Mesothelial cell of epicardium (in vitro differentiated cells): ENCODE measurements around the gene MIDN. TPM values are rescaled to one million over a fixed set of nuclear protein-coding genes. Genes with fewer than 3 reads are reported as not detected.

Experiments used
- DNase-seq, 2 experiments: peaks; one replicate each; pipeline ENCODE4 v3.0.0; 2021; ENCODE audit warnings: low spot score in 2 of 2; ENCODE audit not compliant: unreplicated experiment in 2 of 2
- H3K27ac Mint-ChIP-seq: 2 replicates; pipeline ENCODE4 v1.8.0; 2021; ENCODE audit warnings: mixed read lengths
- H3K27me3 Mint-ChIP-seq: 2 replicates; pipeline ENCODE4 v1.8.0; 2021; ENCODE audit warnings: low read depth, mixed read lengths
- H3K36me3 Mint-ChIP-seq: 2 replicates; pipeline ENCODE4 v1.8.0; 2021; ENCODE audit warnings: mixed read lengths
- H3K4me1 Mint-ChIP-seq: 2 replicates; pipeline ENCODE4 v1.8.0; 2021; ENCODE audit warnings: mixed read lengths
- H3K4me3 Mint-ChIP-seq: 2 replicates; pipeline ENCODE4 v1.8.0; 2021; ENCODE audit warnings: mild to moderate bottlenecking, moderate library complexity, mixed read lengths
- H3K9me3 Mint-ChIP-seq: 2 replicates; pipeline ENCODE4 v1.8.0; 2021; ENCODE audit warnings: mixed read lengths
- total RNA-seq: library from RNA; stranded (reverse); gene quantifications from 3 replicates; pipeline ENCODE4 v1.2.1, GENCODE V29; 2021
- TF ChIP-seq, protein P1 (sequence below): fragments of 200-600 bp; sonication (generic); IDR thresholded peaks from one replicate; pipeline ENCODE4 v1.5.0; 2021; ENCODE audit warnings: antibody characterized with exemption; ENCODE audit not compliant: unreplicated experiment

The MIDN gene
- total RNA-seq, 1 donor from 2014 or later: 177 TPM

DNA sequence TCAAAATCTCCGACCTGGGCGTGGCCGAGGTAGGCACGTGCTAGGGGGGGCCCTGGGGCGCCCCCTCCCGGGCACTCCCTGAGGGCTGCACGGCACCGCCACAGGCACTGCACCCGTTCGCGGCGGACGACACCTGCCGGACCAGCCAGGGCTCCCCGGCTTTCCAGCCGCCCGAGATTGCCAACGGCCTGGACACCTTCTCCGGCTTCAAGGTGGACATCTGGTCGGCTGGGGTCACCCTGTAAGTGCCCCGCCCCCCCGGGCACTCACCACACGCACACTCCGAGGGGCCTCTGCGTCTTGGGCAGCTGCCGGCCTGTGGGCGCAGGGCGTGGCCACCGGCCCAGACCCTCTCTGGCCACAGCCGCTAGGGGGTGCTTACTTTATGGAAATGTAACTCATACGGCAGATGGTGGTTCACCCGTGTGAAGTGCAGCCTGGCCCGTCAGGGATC, 27.9 kb upstream of the MIDN start:
- no peak overlapping the region for H3K27ac Mint-ChIP-seq
- H3K9me3 Mint-ChIP-seq: no peaks in the 10 kb centered on the region
- DNase-seq: no peak
- H3K27me3 Mint-ChIP-seq: no peaks in the 10 kb centered on the region
- H3K4me3 Mint-ChIP-seq: no peak overlapping the region
- TF ChIP-seq, protein P1, sequence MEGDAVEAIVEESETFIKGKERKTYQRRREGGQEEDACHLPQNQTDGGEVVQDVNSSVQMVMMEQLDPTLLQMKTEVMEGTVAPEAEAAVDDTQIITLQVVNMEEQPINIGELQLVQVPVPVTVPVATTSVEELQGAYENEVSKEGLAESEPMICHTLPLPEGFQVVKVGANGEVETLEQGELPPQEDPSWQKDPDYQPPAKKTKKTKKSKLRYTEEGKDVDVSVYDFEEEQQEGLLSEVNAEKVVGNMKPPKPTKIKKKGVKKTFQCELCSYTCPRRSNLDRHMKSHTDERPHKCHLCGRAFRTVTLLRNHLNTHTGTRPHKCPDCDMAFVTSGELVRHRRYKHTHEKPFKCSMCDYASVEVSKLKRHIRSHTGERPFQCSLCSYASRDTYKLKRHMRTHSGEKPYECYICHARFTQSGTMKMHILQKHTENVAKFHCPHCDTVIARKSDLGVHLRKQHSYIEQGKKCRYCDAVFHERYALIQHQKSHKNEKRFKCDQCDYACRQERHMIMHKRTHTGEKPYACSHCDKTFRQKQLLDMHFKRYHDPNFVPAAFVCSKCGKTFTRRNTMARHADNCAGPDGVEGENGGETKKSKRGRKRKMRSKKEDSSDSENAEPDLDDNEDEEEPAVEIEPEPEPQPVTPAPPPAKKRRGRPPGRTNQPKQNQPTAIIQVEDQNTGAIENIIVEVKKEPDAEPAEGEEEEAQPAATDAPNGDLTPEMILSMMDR: no peak
- peaks cover 2% of the 10 kb centered on the region for H3K4me1 Mint-ChIP-seq
- no peaks in the 10 kb centered on the region for H3K36me3 Mint-ChIP-seq

DNA sequence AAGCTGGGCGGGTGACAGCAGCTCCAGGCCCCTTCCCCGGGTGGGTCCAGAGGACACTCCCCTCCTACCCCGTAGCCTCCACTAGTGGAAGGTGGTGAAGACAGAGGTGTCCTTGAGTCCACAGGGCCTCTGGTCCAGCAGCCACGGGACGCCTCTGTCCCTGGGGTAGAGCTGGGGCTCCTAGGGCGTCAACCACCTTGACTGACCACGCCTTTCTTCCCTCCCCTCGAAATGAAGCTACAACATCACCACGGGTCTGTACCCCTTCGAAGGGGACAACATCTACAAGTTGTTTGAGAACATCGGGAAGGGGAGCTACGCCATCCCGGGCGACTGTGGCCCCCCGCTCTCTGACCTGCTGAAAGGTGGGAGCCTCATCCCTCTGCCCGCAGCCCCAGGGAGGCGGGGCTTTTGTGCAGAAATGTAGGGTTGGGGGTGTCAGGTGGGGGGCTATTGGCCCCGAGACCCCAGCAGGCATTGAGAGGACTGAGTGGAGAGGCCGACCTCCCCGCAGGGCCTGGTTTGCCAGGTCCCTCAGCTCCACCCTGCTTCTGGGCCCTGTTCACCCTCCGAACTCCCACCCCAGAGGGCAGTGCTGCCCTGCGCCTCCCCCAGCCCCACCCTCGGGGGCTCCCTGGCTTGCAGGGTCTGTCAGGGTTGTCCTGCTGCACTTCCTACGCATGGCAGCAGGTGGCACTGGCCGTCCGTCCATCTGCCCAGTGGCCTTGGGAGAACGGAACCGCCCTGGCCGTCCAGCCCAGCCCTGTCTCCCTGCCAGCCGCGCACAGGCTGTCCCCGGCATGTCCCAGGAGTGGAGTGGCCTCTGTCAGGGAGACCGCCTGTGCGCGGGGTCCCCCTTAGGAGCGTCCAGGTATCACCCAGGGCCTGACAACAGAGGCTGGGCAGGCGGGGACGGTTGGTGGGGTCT, 27.1 kb upstream of the MIDN start:
- H3K4me1 Mint-ChIP-seq: peaks cover 2% of the 10 kb centered on the region
- no peak overlapping the region for H3K4me3 Mint-ChIP-seq
- no peaks in the 10 kb centered on the region for H3K27me3 Mint-ChIP-seq
- H3K36me3 Mint-ChIP-seq: no peaks in the 10 kb centered on the region
- H3K9me3 Mint-ChIP-seq: no peaks in the 10 kb centered on the region
- TF ChIP-seq, protein P1: peak; percentile 48
- DNase-seq: no peak
- no peak overlapping the region for H3K27ac Mint-ChIP-seq

DNA sequence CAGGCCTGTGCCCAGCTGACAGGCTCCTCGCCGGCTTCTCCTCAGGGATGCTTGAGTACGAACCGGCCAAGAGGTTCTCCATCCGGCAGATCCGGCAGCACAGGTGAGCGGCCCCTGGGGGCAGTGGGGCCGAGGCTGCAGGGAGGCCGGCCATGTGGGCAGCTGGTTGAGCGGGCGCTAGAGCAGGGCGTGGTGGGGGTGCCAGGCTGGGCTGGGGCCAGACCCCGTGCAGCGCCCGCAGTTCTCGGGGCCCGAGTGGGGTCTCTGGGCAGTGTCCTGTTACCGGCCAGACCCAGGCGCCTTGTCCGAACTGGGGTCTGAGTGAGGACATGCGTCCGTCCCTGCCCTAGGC, 26.5 kb upstream of the MIDN start:
- H3K27ac Mint-ChIP-seq: no peak overlapping the region

DNA sequence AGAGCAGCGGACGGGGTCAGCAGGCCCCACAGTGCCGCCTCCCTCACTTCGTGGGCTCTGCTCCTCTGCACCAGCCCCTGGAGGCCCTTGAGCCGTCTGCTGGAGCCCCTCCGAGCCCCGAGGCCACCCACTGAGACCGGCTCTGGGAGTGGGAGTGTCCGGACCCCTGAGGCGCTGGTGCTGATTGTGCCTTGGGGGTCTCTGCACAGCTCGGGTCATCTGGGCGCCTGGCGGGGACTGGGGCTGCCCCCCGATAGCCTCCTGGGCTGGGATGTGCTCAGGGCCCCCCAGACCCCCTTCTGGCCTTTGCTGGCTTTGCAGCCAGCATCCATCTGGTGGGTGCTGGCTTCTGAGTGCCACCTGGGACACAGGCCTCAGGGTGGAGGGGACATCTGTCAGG, 26.0 kb upstream of the MIDN start:
- Mint-ChIP-seq H3K4me1 (peaks cover 2% of the 10 kb centered on the region), H3K4me3 (no peak overlapping the region), H3K36me3 (no peaks in the 10 kb centered on the region), H3K27me3 (no peaks in the 10 kb centered on the region), H3K27ac (no peak overlapping the region), H3K9me3 (no peaks in the 10 kb centered on the region)
- TF ChIP-seq, protein P1: no peak
- no peak for DNase-seq

More for the DNA sequence above, 26.5 kb upstream of the MIDN start:
- TF ChIP-seq, protein P1: no peak
- Mint-ChIP-seq H3K27me3 (no peaks in the 10 kb centered on the region), H3K9me3 (no peaks in the 10 kb centered on the region), H3K36me3 (no peaks in the 10 kb centered on the region), H3K4me3 (no peak overlapping the region), H3K4me1 (peaks cover 2% of the 10 kb centered on the region)
- DNase-seq: no peak

DNA sequence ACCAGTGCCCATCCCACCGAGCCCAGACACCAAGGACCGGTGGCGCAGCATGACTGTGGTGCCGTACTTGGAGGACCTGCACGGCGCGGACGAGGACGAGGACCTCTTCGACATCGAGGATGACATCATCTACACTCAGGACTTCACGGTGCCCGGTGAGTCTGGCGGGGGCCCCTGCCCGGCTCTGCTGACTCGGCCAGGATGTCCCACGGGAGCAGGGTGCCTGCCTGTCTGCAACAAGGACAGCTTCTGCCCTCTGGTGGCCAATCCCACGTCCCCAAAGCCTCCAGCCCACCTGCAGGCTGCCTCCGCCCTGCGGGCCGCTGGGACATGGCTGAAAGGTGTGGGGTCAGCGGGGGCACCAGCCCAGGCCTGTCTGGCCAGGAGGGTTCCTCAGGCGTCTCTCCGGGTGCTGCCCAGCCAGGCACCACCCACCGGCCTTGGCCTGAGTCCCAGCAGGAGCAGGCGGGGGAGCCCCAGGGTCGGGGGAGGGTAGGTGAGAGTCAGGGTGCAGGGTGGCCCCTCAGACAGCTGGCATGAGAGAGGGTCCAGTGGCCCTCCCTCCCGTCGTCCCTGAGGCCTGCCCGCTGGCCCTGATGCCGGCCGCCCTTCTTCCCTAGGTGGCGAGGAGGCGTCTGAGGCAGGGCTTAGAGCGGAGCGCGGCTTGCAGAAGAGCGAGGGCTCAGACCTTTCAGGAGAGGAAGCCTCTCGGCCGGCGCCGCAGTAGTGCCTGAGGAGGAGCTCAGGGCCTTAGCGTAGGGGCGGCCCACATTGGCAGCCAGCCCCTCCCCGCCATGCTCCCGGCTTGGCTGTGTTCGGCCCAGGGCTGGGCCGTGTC, 25.1 kb upstream of the MIDN start:
- Mint-ChIP-seq H3K4me1 (peaks cover under 1% of the 10 kb centered on the region), H3K4me3 (no peak overlapping the region), H3K36me3 (peaks cover 3% of the 10 kb centered on the region), H3K27ac (no peak overlapping the region), H3K9me3 (no peaks in the 10 kb centered on the region), H3K27me3 (no peaks in the 10 kb centered on the region)
- TF ChIP-seq, protein P1: no peak
- DNase-seq: no peak
